ENCODE data around the gene ACAN.

ACAN gene

GRCh38 chr15:88844749-88845386 lies 41.6 kb downstream of the ACAN start:
- DNase-seq = no peak

GRCh38 chr15:88845616-88846015 lies 42.4 kb downstream of the ACAN start:
- no peak for DNase-seq

- no peak for DNase-seq
These were observed 43.9 kb downstream of the ACAN start for GRCh38 chr15:88847144-88847543.

GRCh38 chr15:88848203-88848602 lies 45.0 kb downstream of the ACAN start:
- DNase-seq = no peak

GRCh38 chr15:88849376-88850072 lies 46.3 kb downstream of the ACAN start:
- DNase-seq = no peak

GRCh38 chr15:88852476-88852875 lies 49.2 kb downstream of the ACAN start:
- DNase-seq = no peak

- DNase-seq = no peak
These were observed 55.7 kb downstream of the ACAN start for GRCh38 chr15:88858934-88859333.

- no peak for DNase-seq
These were observed 56.3 kb downstream of the ACAN start for GRCh38 chr15:88859550-88859949.

GRCh38 chr15:88860212-88860611 lies 57.0 kb downstream of the ACAN start:
- no peak for DNase-seq

GRCh38 chr15:88863412-88863811 lies 60.2 kb downstream of the ACAN start:
- DNase-seq = no peak

GRCh38 chr15:88864861-88865497 lies 61.7 kb downstream of the ACAN start:
- no peak for DNase-seq

GRCh38 chr15:88865498-88866099 lies 62.4 kb downstream of the ACAN start:
- no peak for DNase-seq

- no peak for DNase-seq
These were observed 63.2 kb downstream of the ACAN start for GRCh38 chr15:88866295-88866881.

- DNase-seq = no peak
These were observed 68.1 kb downstream of the ACAN start for GRCh38 chr15:88871313-88871712.

GRCh38 chr15:88872106-88872505 lies 68.9 kb downstream of the ACAN start:
- no peak for DNase-seq

- DNase-seq = no peak
These were observed 69.5 kb downstream of the ACAN start for GRCh38 chr15:88872706-88873105.

- no peak for DNase-seq
These were observed 70.5 kb downstream of the ACAN start for GRCh38 chr15:88873786-88874185.

GRCh38 chr15:88874275-88874674 lies 71.0 kb downstream of the ACAN start:
- no peak for DNase-seq

- no peak for DNase-seq
These were observed 71.4 kb downstream of the ACAN start for GRCh38 chr15:88874684-88875083.

- DNase-seq = no peak
These were observed 73.3 kb downstream of the ACAN start for GRCh38 chr15:88876573-88876972.

- no peak for DNase-seq
These were observed 74.2 kb downstream of the ACAN start for GRCh38 chr15:88877415-88877814.

- DNase-seq = no peak
These were observed 74.7 kb downstream of the ACAN start for GRCh38 chr15:88877906-88878305.

GRCh38 chr15:88878720-88879184 lies 75.5 kb downstream of the ACAN start:
- DNase-seq = peak in 5 of 6 experiments; percentile 4 to 25 (median 14)
